Cardiac fibroblast (primary cell): ENCODE data around the gene AFAP1L1.

Source experiments
- DNase-seq, 2 donors: peaks; one replicate each; pipeline versions ENCODE4 v3.0.0 to v3.0.0-alpha.2; 2010; ENCODE audit warnings: low read depth in 2 of 2
- H3K4me3 ChIP-seq, 2 donors: replicated peaks in 1 of 2; 1 replicate in 1 of 2; 2 replicates in 1 of 2; pipeline ENCODE4 v1.5.1; 2011; ENCODE audit warnings: low read depth in 2 of 2, low read length in 2 of 2, mild to moderate bottlenecking in 2 of 2, moderate library complexity in 1 of 2
- CTCF ChIP-seq: IDR thresholded peaks from one replicate; pipeline ENCODE4 v1.5.1; 2011; ENCODE audit warnings: low read depth, mild to moderate bottlenecking, low read length, inconsistent platforms

AFAP1L1 gene

DNA sequence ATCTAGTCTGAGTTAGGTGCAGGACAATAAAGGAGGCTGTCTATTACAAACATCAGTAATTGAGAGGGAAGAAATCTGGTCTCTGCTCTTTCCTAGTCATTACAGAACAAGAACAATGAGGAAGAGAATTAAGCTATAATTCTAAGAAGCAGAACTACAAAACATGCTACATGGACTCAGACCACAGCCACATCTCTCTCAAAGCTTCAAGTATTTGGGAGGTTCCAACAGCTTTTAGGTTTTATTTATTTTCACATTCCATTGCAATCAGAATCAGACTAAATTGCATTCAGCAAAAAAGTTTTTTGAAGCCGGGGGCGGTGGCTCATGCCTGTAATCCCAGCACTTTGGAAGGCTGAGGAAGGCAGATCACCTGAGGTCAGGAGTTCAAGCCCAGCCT, 72.5 kb downstream of the AFAP1L1 start:
- TF ChIP-seq CTCF = no peak
- H3K4me3 ChIP-seq = no peak overlapping the region
- DNase-seq = no peak

- DNase-seq = peak; percentile 98
- TF ChIP-seq CTCF = no peak
Measured at GRCh38 chr5:149345147-149345891, 73.7 kb downstream of the AFAP1L1 start, which contains the start of gene GRPEL2. Gene GRPEL2, plus strand, starts transcription at chr5:149345499. Its CDS starts 41 bp downstream, at chr5:149345540.

DNA sequence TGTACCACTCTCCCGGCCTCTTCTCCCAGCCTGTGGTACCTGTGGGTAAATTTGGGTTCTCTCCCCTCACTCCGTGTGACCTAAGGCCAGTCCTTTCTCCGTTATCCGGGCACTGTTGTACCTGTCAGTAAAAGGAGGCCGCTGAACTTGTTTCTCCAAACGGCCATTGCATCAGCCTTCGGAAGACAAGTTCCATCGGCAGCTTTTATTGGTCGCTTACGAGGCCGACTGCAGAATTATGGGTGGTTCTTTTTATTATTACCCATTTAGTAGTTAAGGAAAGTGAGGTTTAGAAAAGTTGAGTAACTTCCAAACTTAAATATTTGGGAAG, 74.2 kb downstream of the AFAP1L1 start:
- DNase-seq = peak; percentile 55 to 56
- TF ChIP-seq CTCF = no peak
- peak overlapping the region; percentile 85 to 100 for H3K4me3 ChIP-seq

More at GRCh38 chr5:149345147-149345891, 73.7 kb downstream of the AFAP1L1 start, which contains the start of gene GRPEL2:
- peak within 1 kb of the TSS; percentile 85 to 100 for H3K4me3 ChIP-seq

DNA sequence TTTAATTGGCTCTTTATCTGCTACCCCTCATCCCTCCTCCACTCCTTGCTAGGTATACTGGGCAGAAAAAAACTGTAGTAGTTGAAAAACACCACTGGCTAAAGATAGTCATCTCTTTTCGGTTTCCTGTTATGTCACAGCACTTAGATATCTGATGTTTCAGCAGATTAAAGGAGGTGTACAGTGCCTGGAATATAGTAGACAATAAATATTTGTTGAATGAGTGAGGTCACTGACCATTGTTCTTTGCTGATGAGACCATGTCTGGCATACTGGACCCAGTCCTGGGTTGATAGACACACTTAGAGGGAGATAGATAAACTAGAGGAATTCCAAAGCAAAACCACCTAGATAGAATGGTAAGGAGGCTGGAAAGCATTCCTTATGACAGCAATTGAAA, 76.9 kb downstream of the AFAP1L1 start:
- DNase-seq = peak in 1 of 2 donors; percentile 30
- no peak for TF ChIP-seq CTCF
- no peak overlapping the region for H3K4me3 ChIP-seq

- no peak for TF ChIP-seq CTCF
- no peak overlapping the region for H3K4me3 ChIP-seq
- no peak for DNase-seq
Measured at GRCh38 chr5:149349382-149349781, 77.7 kb downstream of the AFAP1L1 start.

DNA sequence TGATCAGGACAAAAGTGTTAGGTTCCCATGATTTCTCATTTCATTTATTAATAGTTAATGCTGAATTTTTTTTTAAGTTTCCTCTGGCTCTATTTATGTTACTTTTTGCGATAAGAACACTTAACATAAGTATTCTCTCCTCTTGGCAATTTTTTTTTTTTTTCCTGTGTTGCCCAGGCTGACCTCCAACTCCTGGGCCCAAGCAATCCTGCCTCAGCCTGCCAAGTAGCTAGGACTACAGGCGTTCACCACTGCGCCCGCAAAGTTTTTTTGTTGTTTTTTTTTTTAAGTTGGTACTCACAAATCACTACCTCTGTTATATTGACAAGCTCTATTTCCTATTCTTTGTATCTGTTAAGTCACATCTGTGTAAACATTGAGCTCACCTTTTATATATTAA, 80.5 kb downstream of the AFAP1L1 start:
- no peak for TF ChIP-seq CTCF
- no peak for DNase-seq
- H3K4me3 ChIP-seq = no peak overlapping the region

GRCh38 chr5:149353911-149354310, 82.3 kb downstream of the AFAP1L1 start:
- no peak overlapping the region for H3K4me3 ChIP-seq
- DNase-seq = no peak
- no peak for TF ChIP-seq CTCF
